GM23338 (cell line): ENCODE data around the gene ROBO1. TPM values are rescaled to one million over a fixed set of nuclear protein-coding genes. Genes with fewer than 3 reads are reported as not detected.

ENCODE experiments used
- ATAC-seq: fragments of 200-7000 bp; cut with Tn5 transposase; 3 replicates; pipeline ENCODE4 v1.9.1; 2020
- DNase-seq: peaks from one replicate; pipeline ENCODE4 v3.0.0-alpha.2; 2015; ENCODE audit warnings: low spot score
- H2AFZ ChIP-seq: fragments of 200-600 bp; sonication (generic); 2 replicates; pipeline ENCODE4 v1.8.0; 2016; ENCODE audit warnings: antibody characterized with exemption, mild to moderate bottlenecking, moderate library complexity
- H3F3A ChIP-seq: fragments of 200-600 bp; sonication (generic); replicated peaks from 2 replicates; pipeline ENCODE4 v1.8.0; 2017; ENCODE audit warnings: antibody characterized with exemption, mixed run types, low read depth
- H3K27ac ChIP-seq: fragments of 200-600 bp; sonication (generic); 2 replicates; pipeline ENCODE4 v1.6.1; 2016; ENCODE audit warnings: low read depth
- H3K27me3 ChIP-seq: fragments of 200-600 bp; sonication (generic); 2 replicates; pipeline ENCODE4 v1.8.0; 2016; ENCODE audit warnings: mild to moderate bottlenecking, mixed run types, moderate library complexity; ENCODE audit not compliant: insufficient read depth
- H3K36me3 ChIP-seq: fragments of 200-600 bp; sonication (generic); 2 replicates; pipeline ENCODE4 v1.8.0; 2016; ENCODE audit warnings: mild to moderate bottlenecking; ENCODE audit not compliant: insufficient read depth
- H3K4me1 ChIP-seq: fragments of 200-600 bp; sonication (generic); 2 replicates; pipeline ENCODE4 v1.8.0; 2016; ENCODE audit warnings: mild to moderate bottlenecking, moderate library complexity; ENCODE audit not compliant: insufficient read depth
- H3K4me2 ChIP-seq: fragments of 200-600 bp; sonication (generic); 2 replicates; pipeline ENCODE4 v1.7.1; 2017; ENCODE audit warnings: mixed run types
- H3K4me3 ChIP-seq: fragments of 200-600 bp; sonication (generic); 2 replicates; pipeline ENCODE4 v1.6.1; 2016; ENCODE audit warnings: mixed run types
- H3K79me2 ChIP-seq: fragments of 200-600 bp; sonication (generic); replicated peaks from 2 replicates; pipeline ENCODE4 v1.8.0; 2017; ENCODE audit warnings: mild to moderate bottlenecking; ENCODE audit not compliant: insufficient read depth
- H3K9me2 ChIP-seq: fragments of 200-600 bp; sonication (generic); 2 replicates; pipeline ENCODE4 v1.8.0; 2017; ENCODE audit not compliant: insufficient read depth
- H4K20me1 ChIP-seq: fragments of 200-600 bp; sonication (generic); replicated peaks from 2 replicates; pipeline ENCODE4 v1.8.0; 2017; ENCODE audit warnings: mild to moderate bottlenecking; ENCODE audit not compliant: insufficient read depth
- H3K27ac Mint-ChIP-seq: 2 replicates; pipeline ENCODE4 v1.8.0; 2020; ENCODE audit warnings: inconsistent platforms, mild to moderate bottlenecking, moderate library complexity, mixed read lengths
- H3K27me3 Mint-ChIP-seq: 3 replicates; pipeline ENCODE4 v1.8.0; 2022; ENCODE audit warnings: low read depth, mild to moderate bottlenecking, moderate library complexity, mixed read lengths, inconsistent platforms; ENCODE audit not compliant: insufficient read depth, poor library complexity
- H3K36me3 Mint-ChIP-seq: 3 replicates; pipeline ENCODE4 v1.8.0; 2021; ENCODE audit warnings: low read depth, mild to moderate bottlenecking, inconsistent platforms, moderate library complexity, mixed read lengths
- H3K4me1 Mint-ChIP-seq: 3 replicates; pipeline ENCODE4 v1.8.0; 2020; ENCODE audit warnings: mild to moderate bottlenecking, inconsistent platforms, mixed read lengths
- H3K4me3 Mint-ChIP-seq: 3 replicates; pipeline ENCODE4 v1.8.0; 2021; ENCODE audit warnings: moderate library complexity, mild to moderate bottlenecking, inconsistent platforms, mixed read lengths
- H3K9me3 Mint-ChIP-seq: 3 replicates; pipeline ENCODE4 v1.8.0; 2020; ENCODE audit warnings: moderate library complexity, mild to moderate bottlenecking, inconsistent platforms, mixed read lengths
- CREB1 ChIP-seq: fragments of 250-450 bp; sonication (Bioruptor Pico); IDR thresholded peaks from 2 replicates; pipeline ENCODE4 v1.5.0; 2020; ENCODE audit warnings: low read depth, mild to moderate bottlenecking, moderate library complexity
- CTCF ChIP-seq, 2 experiments: fragments of 200-600 bp in 1 of 2; sonication (generic) in 1 of 2; conservative IDR thresholded peaks; 2 replicates each; pipeline versions ENCODE4 v1.5.1 to v1.6.1; 2016 to 2017; ENCODE audit warnings: antibody characterized with exemption in 2 of 2, low read depth in 2 of 2, mild to moderate bottlenecking in 2 of 2, moderate library complexity in 1 of 2
- ETS1 ChIP-seq: IDR thresholded peaks from 2 replicates; pipeline ENCODE4 v1.6.1; 2016; ENCODE audit warnings: antibody characterized with exemption
- EZH2 ChIP-seq: fragments of 200-600 bp; sonication (generic); IDR thresholded peaks from one replicate; pipeline ENCODE4 v1.8.0; 2017; ENCODE audit warnings: antibody characterized with exemption, mild to moderate bottlenecking, low read depth; ENCODE audit not compliant: unreplicated experiment
- EZH2phosphoT487 ChIP-seq: fragments of 200-600 bp; sonication (generic); IDR thresholded peaks from one replicate; pipeline ENCODE4 v1.8.1; 2018; ENCODE audit warnings: antibody characterized with exemption; ENCODE audit not compliant: unreplicated experiment
- JUNB ChIP-seq: IDR thresholded peaks from one replicate; pipeline ENCODE4 v1.6.1; 2016; ENCODE audit warnings: antibody characterized with exemption; ENCODE audit not compliant: unreplicated experiment
- NANOG ChIP-seq: IDR thresholded peaks from 2 replicates; pipeline ENCODE4 v1.6.1; 2016; ENCODE audit warnings: antibody characterized with exemption, borderline replicate concordance
- POLR2AphosphoS5 ChIP-seq: IDR thresholded peaks from 2 replicates; pipeline ENCODE4 v1.6.1; 2016; ENCODE audit warnings: antibody characterized with exemption, low read depth
- REST ChIP-seq: IDR thresholded peaks from one replicate; pipeline ENCODE4 v1.6.1; 2018; ENCODE audit warnings: antibody characterized with exemption; ENCODE audit not compliant: unreplicated experiment
- STAT1 ChIP-seq: IDR thresholded peaks from one replicate; pipeline ENCODE4 v1.6.1; 2016; ENCODE audit warnings: antibody characterized with exemption; ENCODE audit not compliant: unreplicated experiment
- ZNF114 ChIP-seq: fragments of 250-450 bp; sonication (Bioruptor Pico); IDR thresholded peaks from 2 replicates; pipeline ENCODE4 v1.5.0; 2020; ENCODE audit warnings: mild to moderate bottlenecking, moderate library complexity
- ZNF331 ChIP-seq: fragments of 250-450 bp; sonication (Bioruptor Pico); IDR thresholded peaks from 2 replicates; pipeline ENCODE4 v1.5.0; 2020; ENCODE audit warnings: low read depth, mild to moderate bottlenecking, moderate library complexity
- ZNF462 ChIP-seq: fragments of 250-450 bp; sonication (Bioruptor Pico); IDR thresholded peaks from 2 replicates; pipeline ENCODE4 v1.5.0; 2020; ENCODE audit warnings: mild to moderate bottlenecking, moderate library complexity
- polyA plus RNA-seq: library from polyadenylated mRNA; unstranded; fragments of >200 nt; fragmentation: Nextera tagmentation; extraction: Ambion mirVana; gene quantifications from 2 replicates; pipeline ENCODE4 v1.2.1, GENCODE V29; 2016
- total RNA-seq: library from RNA; depleted of rRNA; stranded (reverse); fragments of >200 nt; shearing (Covaris generic); gene quantifications from 2 replicates; pipeline ENCODE4 v1.2.3, GENCODE V29; 2014

Gene ROBO1
- total and polyA plus RNA-seq, 2 experiments from 2014 or later: 19.2 to 78.3 TPM

- H3K4me1 ChIP-seq: peaks cover 7% of the 10 kb centered on the region; the same call in 1 of the 2 replicates
- H3K9me2 ChIP-seq: no peaks in the 10 kb centered on the region
- H4K20me1 ChIP-seq: no peaks in the 10 kb centered on the region
- H3F3A ChIP-seq: no peaks in the 10 kb centered on the region
- H3K36me3 ChIP-seq: peaks cover 4% of the 10 kb centered on the region; the same call in 1 of the 2 replicates
- Mint-ChIP-seq H3K9me3 (peaks cover 20% of the 10 kb centered on the region), H3K27me3 (no peaks in the 10 kb centered on the region), H3K4me3 (no peak overlapping the region), H3K27ac (peak overlapping the region; percentile 40; the same call in 1 of the 2 replicates), H3K4me1 (peaks cover 11% of the 10 kb centered on the region), H3K36me3 (peaks cover 25% of the 10 kb centered on the region; the same call in 2 of the 3 replicates)
- peak; percentile 4 for DNase-seq
- no peaks in the 10 kb centered on the region for H3K79me2 ChIP-seq
- no peak; the same call in 2 of the 3 replicates for ATAC-seq
- no peak overlapping the region for H3K4me3 ChIP-seq
- no peak overlapping the region for H3K27ac ChIP-seq
- H3K4me2 ChIP-seq: no peak overlapping the region
- no peak for TF ChIP-seq EZH2phosphoT487
- TF ChIP-seq ZNF331 (CRISPR knock-in tag): no peak
- TF ChIP-seq CREB1 (CRISPR knock-in tag): no peak
- TF ChIP-seq EZH2: no peak
- no peak for TF ChIP-seq ETS1
- TF ChIP-seq ZNF462: no peak
- TF ChIP-seq NANOG: no peak
- no peak for TF ChIP-seq REST
- no peak for TF ChIP-seq STAT1
- no peak for TF ChIP-seq ZNF114 (CRISPR knock-in tag)
- TF ChIP-seq JUNB: no peak
- no peak for TF ChIP-seq POLR2AphosphoS5
- no peak for TF ChIP-seq CTCF (conservative IDR thresholded peaks at IDR 0.05; ENCODE audit: low read depth in 2 of 2)
- H2AFZ ChIP-seq: no peak overlapping the region
- H3K27me3 ChIP-seq: no peaks in the 10 kb centered on the region
These were observed 470.4 kb downstream of the ROBO1 start for GRCh38 chr3:79297245-79297960.
